ENCODE results near the gene KRT83. TPM values are rescaled to one million over a fixed set of nuclear protein-coding genes. Genes with fewer than 3 reads are reported as not detected.

Gene KRT83
- total RNA-seq, 2 donors from 2014 or later, result 0.74 TPM; not detected in 1

- Histone ChIP-seq H3K27ac (no peak overlapping the region), H3K27me3 (replicated peaks; ENCODE audit: insufficient read depth) (no peaks in the 10 kb centered on the region), H3K36me3 (no peaks in the 10 kb centered on the region), H3K4me1 (replicated peaks) (no peaks in the 10 kb centered on the region), H3K4me3 (no peak overlapping the region), H3K9me3 (no peaks in the 10 kb centered on the region)
- WGBS, result 91% methylated on average over 11 of the region's 11 CpGs
- DNase-seq (ENCODE audit: low spot score), result no peak
- intact Hi-C loops (cut with DNase I), result no loop called here
- TF ChIP-seq POLR2A (IDR thresholded peaks at IDR 0.05), result no peak
- no peak for TF ChIP-seq CTCF (IDR thresholded peaks at IDR 0.05)
- no peak for TF ChIP-seq POLR2AphosphoS5 (IDR thresholded peaks at IDR 0.05)
These were observed 41.0 kb upstream of the KRT83 start for GRCh38 chr12:52362118-52362726.

GRCh38 chr12:52361553-52361952 lies 40.4 kb upstream of the KRT83 start:
- intact Hi-C loops (cut with DNase I), result no loop called here
- H3K27me3 ChIP-seq (replicated peaks; ENCODE audit: insufficient read depth), result no peaks in the 10 kb centered on the region
- WGBS, result 90% methylated on average over 1 of the region's 1 CpG
- no peak for DNase-seq (ENCODE audit: low spot score)
- TF ChIP-seq CTCF (IDR thresholded peaks at IDR 0.05) (no peak), POLR2AphosphoS5 (IDR thresholded peaks at IDR 0.05) (no peak), POLR2A (IDR thresholded peaks at IDR 0.05) (no peak)
- H3K36me3 ChIP-seq, result no peaks in the 10 kb centered on the region
- no peaks in the 10 kb centered on the region for H3K4me1 ChIP-seq (replicated peaks)
- H3K9me3 ChIP-seq, result no peaks in the 10 kb centered on the region
- no peak overlapping the region for H3K4me3 ChIP-seq
- H3K27ac ChIP-seq, result no peak overlapping the region

- intact Hi-C loops (cut with DNase I), result no loop called here
- Histone ChIP-seq H3K27ac (no peak overlapping the region), H3K9me3 (no peaks in the 10 kb centered on the region), H3K27me3 (replicated peaks; ENCODE audit: insufficient read depth) (no peaks in the 10 kb centered on the region), H3K36me3 (no peaks in the 10 kb centered on the region), H3K4me1 (replicated peaks) (no peaks in the 10 kb centered on the region), H3K4me3 (no peak overlapping the region)
- TF ChIP-seq POLR2A (IDR thresholded peaks at IDR 0.05) (no peak), POLR2AphosphoS5 (IDR thresholded peaks at IDR 0.05) (peak; percentile 48)
- DNase-seq (ENCODE audit: low spot score), result peak; percentile 48
- WGBS, result 64% methylated on average over 13 of the region's 13 CpGs
These were observed 39.6 kb upstream of the KRT83 start for GRCh38 chr12:52360663-52361271.

GRCh38 chr12:52360106-52360662 lies 39.0 kb upstream of the KRT83 start:
- Histone ChIP-seq H3K27me3 (replicated peaks; ENCODE audit: insufficient read depth) (no peaks in the 10 kb centered on the region), H3K27ac (no peak overlapping the region), H3K4me1 (replicated peaks) (no peaks in the 10 kb centered on the region), H3K36me3 (no peaks in the 10 kb centered on the region), H3K9me3 (no peaks in the 10 kb centered on the region), H3K4me3 (no peak overlapping the region)
- WGBS, result 73% methylated on average over 7 of the region's 7 CpGs
- intact Hi-C loops (cut with DNase I), result no loop called here
- TF ChIP-seq CTCF (IDR thresholded peaks at IDR 0.05) (no peak), POLR2A (IDR thresholded peaks at IDR 0.05) (no peak)
- DNase-seq (ENCODE audit: low spot score), result no peak

- intact Hi-C loops (cut with DNase I), result no loop called here
- no peak for DNase-seq (ENCODE audit: low spot score)
These were observed 38.4 kb upstream of the KRT83 start for GRCh38 chr12:52359621-52360061.

More at GRCh38 chr12:52359621-52360061, 38.4 kb upstream of the KRT83 start:
- 75% methylated on average over 5 of the region's 5 CpGs for WGBS
- Histone ChIP-seq H3K4me1 (replicated peaks) (no peaks in the 10 kb centered on the region), H3K36me3 (no peaks in the 10 kb centered on the region), H3K4me3 (no peak overlapping the region), H3K9me3 (no peaks in the 10 kb centered on the region), H3K27me3 (replicated peaks; ENCODE audit: insufficient read depth) (no peaks in the 10 kb centered on the region), H3K27ac (no peak overlapping the region)
- TF ChIP-seq CTCF (IDR thresholded peaks at IDR 0.05) (no peak), POLR2A (IDR thresholded peaks at IDR 0.05) (no peak), POLR2AphosphoS5 (IDR thresholded peaks at IDR 0.05) (no peak)

Measured in prostate gland (tissue), 2 donors.